GM12801 (cell line): Measurements from ENCODE around the gene AGAP1.

Experiments
- CTCF ChIP-seq: IDR thresholded peaks from one replicate; pipeline ENCODE4 v1.5.1; 2011; ENCODE audit warnings: control low read depth; ENCODE audit not compliant: insufficient read length; ENCODE audit errors: extremely low read depth

The AGAP1 gene

DNA sequence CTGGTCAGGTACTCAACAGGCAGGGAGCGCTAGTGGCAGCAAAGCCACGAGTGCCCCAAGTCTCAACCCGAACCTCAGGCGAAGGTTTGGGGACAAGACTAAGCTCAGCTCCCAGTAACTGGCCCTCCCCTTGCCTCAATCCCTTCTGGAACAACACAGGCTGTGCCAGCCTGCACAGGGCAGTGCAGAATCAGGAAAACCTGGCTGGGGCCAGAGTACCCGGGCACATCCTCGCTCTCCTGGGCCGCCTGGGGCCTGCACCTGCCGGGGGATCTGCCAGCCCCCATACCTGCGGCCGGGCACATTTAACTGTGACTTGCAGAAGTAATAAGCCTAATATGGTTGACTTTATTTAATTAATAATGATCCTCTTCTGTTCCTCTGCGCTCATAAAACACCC is 613.7 kb downstream of the AGAP1 start:
- TF ChIP-seq CTCF = no peak

DNA sequence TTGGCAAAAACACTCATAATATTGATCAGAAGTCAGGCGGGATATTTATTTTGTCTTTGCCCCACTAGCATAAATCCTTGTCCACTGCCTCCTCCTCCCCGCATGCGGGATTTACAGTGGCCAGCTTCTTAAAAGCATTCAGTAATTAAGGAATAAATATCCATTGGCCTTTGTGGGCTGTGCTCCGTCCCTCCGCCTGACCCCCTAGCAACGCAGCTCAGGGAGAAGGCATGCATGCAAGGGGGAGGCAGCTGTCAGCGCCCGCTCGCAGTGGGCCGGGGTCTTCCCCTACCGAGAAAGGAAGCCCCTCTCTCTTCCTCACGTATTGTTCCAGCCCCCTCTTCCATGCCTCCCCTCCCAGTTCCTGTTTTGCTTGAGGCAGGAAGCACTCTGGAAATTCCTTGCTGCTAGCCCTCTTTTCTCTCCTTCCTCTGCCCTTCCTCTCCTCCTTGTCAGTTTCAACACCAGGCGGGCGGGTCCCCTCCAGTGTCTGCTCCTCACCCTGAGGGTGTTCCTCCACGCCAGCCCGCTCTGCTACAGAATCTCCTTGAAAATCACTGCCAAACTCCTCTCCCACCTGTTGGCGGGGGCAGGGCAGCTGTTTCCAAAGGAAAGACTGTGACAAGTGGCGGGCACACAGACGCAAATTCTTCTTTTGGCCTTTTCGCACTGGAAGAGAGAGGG is 614.2 kb downstream of the AGAP1 start:
- TF ChIP-seq CTCF = no peak

GRCh38 chr2:236109061-236109460 is 615.2 kb downstream of the AGAP1 start:
- TF ChIP-seq CTCF = no peak

DNA sequence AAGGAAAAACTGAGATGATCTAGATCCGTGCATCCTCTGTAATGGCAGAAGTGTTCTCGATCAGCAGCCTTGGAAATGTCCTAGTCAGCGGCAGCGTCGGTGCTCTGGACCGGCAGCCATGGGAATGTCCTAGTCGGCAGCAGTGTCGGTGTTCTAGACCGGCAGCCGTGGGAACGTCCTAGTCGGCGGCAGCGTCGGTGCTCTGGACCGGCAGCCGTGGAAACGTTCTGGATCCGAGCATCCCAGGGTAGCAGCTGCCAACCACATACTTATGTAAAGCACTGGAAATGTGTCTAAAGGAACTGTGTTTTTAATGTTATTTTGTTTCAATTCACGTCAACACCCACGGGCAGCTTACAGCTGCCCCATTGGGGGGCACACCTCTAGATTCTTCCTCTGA is 615.6 kb downstream of the AGAP1 start:
- TF ChIP-seq CTCF = no peak

DNA sequence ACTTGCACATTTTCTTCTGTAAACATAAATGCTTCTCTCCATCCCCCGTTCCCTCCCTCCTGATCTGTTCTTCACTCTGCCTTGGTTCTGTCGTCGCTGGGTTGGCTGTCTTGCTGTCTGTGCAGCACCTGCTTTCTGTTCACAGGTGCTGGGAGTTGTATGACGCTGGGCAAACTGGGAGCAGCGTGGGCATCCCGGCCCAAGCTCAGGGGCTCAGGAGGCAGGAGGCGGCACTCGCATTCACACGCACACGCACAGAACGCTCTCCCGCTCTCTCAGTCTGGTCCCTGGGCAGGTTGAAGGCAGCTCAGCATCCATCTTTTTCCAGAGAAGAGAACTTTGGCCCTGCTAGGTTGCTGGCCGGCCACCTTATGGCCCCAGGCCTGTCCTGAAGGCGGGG is 618.6 kb downstream of the AGAP1 start:
- no peak for TF ChIP-seq CTCF

DNA sequence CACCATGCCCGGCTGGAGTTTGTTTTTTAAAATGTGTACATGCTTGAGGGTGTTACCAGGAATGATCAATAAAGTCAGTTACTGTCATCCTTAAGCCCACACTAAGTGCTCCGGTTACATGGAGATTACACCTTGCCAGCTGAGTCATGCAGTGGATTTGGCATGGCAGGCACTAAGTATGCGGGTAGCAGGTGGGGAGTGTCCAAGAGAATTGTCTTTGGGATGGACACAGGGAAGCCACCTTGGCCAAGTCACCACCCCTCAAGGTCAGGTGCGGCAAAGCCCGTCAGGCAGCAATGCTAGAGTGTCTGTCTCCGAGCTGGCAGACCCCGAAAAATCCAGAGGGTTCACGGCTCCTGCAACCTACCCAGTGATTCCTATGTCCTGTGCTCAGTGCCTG is 619.6 kb downstream of the AGAP1 start:
- no peak for TF ChIP-seq CTCF

GRCh38 chr2:236113948-236114347 is 620.1 kb downstream of the AGAP1 start:
- no peak for TF ChIP-seq CTCF

GRCh38 chr2:236114959-236115358 is 621.1 kb downstream of the AGAP1 start:
- TF ChIP-seq CTCF = no peak
